Measurements from ENCODE around the gene ZMYND12.
"Not testable (repeated sequence)": the region's sequence is repeated elsewhere in the genome, so short reads cannot be mapped to it uniquely, and the experiment has no call there.

The ZMYND12 gene, protein sequence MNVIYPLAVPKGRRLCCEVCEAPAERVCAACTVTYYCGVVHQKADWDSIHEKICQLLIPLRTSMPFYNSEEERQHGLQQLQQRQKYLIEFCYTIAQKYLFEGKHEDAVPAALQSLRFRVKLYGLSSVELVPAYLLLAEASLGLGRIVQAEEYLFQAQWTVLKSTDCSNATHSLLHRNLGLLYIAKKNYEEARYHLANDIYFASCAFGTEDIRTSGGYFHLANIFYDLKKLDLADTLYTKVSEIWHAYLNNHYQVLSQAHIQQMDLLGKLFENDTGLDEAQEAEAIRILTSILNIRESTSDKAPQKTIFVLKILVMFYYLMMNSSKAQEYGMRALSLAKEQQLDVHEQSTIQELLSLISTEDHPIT

DNA sequence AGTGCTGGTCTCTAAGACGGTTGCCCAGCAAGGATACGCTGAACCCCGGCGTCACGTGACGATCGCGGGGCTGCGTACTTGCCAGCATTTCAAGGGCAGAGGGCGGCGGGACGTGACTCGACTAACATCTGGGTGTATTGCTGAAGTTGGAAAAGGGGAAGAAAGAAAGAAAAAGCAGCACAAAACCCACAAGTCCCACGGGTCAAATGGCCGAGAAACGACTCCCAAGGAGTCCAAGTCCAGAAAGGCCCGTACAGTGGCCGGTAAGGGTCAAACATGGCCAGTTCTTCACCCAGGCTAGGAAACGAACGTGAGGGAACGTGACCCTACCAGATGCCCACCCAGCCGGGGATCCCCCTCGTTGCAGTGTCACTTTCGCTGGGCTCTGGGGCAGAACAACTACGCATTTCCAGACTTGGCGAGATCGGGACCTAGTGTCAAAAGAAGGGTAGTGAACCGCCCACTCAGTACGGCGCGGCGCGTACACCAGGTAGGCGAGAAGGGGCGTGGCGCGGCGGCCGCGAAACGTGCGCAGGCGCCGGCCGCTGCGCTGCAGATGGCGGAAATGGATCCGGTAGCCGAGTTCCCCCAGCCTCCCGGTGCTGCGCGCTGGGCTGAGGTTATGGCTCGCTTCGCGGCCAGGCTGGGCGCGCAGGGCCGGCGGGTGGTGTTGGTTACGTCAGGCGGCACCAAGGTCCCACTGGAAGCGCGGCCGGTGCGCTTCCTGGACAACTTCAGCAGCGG, at the start of gene ZMYND12, which contains the start of gene PPCS:
Gene ZMYND12, minus strand, starts transcription at position 13 of the 744 bp plus-strand sequence. CDS start 25 bp downstream, outside the sequence.
Gene PPCS, plus strand, starts transcription at position 534 of the 744 bp plus-strand sequence. Its CDS starts 23 bp downstream, at position 557.
- no peaks in the 10 kb centered on the region for H3K9me3 ChIP-seq (ENCODE audit: insufficient read depth, low read depth, low read length)
- H3F3A ChIP-seq (ENCODE audit: low read depth): no peaks in the 10 kb centered on the region
- no peaks in the 10 kb centered on the region for H3K9me2 ChIP-seq (replicated peaks; ENCODE audit: low read depth, low read length)
- peak within 1 kb of the TSS; percentile 98 for H2AFZ ChIP-seq (ENCODE audit: low read length)
- H3K27me3 ChIP-seq (ENCODE audit: insufficient read depth, low read length, poor library complexity, severe bottlenecking): no peaks in the 10 kb centered on the region
- peaks cover 4% of the 10 kb centered on the region; the same call in 1 of the 2 replicates for H3K36me3 ChIP-seq (ENCODE audit: insufficient read depth, low read length)
- peaks cover 17% of the 10 kb centered on the region for H3K4me1 ChIP-seq (ENCODE audit: insufficient read depth, low read length, poor library complexity, severe bottlenecking)
- H3K4me2 ChIP-seq (ENCODE audit: low read depth, low read length, poor library complexity, severe bottlenecking): peak within 1 kb of the TSS; percentile 97
- H3K79me2 ChIP-seq (ENCODE audit: insufficient read depth, low read length): peaks cover 23% of the 10 kb centered on the region
- peaks cover 8% of the 10 kb centered on the region for H4K20me1 ChIP-seq (ENCODE audit: insufficient read depth, low read length, poor library complexity, severe bottlenecking)
- peak within 1 kb of the TSS; percentile 88 for H3K4me3 ChIP-seq (ENCODE audit: low read length, poor library complexity, severe bottlenecking)
- peak within 1 kb of the TSS; percentile 89 for H3K9ac ChIP-seq (ENCODE audit: low read depth, low read length, poor library complexity, severe bottlenecking)
- TF ChIP-seq, protein P1, sequence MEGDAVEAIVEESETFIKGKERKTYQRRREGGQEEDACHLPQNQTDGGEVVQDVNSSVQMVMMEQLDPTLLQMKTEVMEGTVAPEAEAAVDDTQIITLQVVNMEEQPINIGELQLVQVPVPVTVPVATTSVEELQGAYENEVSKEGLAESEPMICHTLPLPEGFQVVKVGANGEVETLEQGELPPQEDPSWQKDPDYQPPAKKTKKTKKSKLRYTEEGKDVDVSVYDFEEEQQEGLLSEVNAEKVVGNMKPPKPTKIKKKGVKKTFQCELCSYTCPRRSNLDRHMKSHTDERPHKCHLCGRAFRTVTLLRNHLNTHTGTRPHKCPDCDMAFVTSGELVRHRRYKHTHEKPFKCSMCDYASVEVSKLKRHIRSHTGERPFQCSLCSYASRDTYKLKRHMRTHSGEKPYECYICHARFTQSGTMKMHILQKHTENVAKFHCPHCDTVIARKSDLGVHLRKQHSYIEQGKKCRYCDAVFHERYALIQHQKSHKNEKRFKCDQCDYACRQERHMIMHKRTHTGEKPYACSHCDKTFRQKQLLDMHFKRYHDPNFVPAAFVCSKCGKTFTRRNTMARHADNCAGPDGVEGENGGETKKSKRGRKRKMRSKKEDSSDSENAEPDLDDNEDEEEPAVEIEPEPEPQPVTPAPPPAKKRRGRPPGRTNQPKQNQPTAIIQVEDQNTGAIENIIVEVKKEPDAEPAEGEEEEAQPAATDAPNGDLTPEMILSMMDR (conservative IDR thresholded peaks at IDR 0.05; ENCODE audit: low read length): no peak
- TF ChIP-seq EZH2phosphoT487 (IDR thresholded peaks at IDR 0.05; ENCODE audit: borderline replicate concordance): no peak

DNA sequence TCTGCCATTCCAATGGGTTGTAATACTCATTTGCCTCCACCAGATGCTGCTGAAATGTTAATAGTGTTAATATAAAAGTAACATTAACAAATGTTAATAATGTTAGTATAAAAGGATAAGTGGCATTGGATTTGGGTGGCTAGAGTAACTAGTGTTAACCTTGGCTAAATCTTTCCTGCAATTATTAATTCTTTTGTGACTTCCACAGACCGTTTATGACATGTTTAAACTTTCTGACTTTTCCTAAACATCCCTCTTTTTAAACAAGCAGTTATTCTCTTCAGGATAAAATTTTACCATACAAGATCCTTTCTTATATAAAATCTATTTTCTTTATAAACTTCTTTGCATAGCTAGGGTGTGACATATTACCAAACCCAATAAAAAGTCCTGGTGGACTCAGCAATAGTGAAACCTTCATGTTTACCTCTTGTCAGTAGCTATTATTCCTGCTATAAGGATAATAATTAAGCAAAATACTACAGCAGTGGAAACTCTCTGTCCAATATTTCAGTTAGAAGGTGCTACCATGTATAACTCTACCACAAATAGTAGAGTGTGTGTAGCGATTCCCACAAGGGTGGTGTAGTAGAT, 48.8 kb upstream of the ZMYND12 start:
- H2AFZ ChIP-seq (ENCODE audit: low read length): no peak overlapping the region
- no peaks in the 10 kb centered on the region for H3K79me2 ChIP-seq (ENCODE audit: insufficient read depth, low read length)
- H3K36me3 ChIP-seq (ENCODE audit: insufficient read depth, low read length): no peaks in the 10 kb centered on the region
- no peak overlapping the region for H3K4me3 ChIP-seq (ENCODE audit: low read length, poor library complexity, severe bottlenecking)
- H3K4me1 ChIP-seq (ENCODE audit: insufficient read depth, low read length, poor library complexity, severe bottlenecking): no peaks in the 10 kb centered on the region
- 0 out of 2 replicates have a peak, but pooled peaks cover 5% of the 10 kb centered on the region for H3K9me3 ChIP-seq (ENCODE audit: insufficient read depth, low read depth, low read length)
- H3K27me3 ChIP-seq (ENCODE audit: insufficient read depth, low read length, poor library complexity, severe bottlenecking): no peaks in the 10 kb centered on the region
- no peaks in the 10 kb centered on the region for H4K20me1 ChIP-seq (ENCODE audit: insufficient read depth, low read length, poor library complexity, severe bottlenecking)
- H3K4me2 ChIP-seq (ENCODE audit: low read depth, low read length, poor library complexity, severe bottlenecking): no peak overlapping the region
- H3K9ac ChIP-seq (ENCODE audit: low read depth, low read length, poor library complexity, severe bottlenecking): no peak overlapping the region
- TF ChIP-seq, protein P1 (conservative IDR thresholded peaks at IDR 0.05; ENCODE audit: low read length): no peak
- no peak for TF ChIP-seq EZH2phosphoT487 (IDR thresholded peaks at IDR 0.05; ENCODE audit: borderline replicate concordance)
- H3K9me2 ChIP-seq (replicated peaks; ENCODE audit: low read depth, low read length): no peaks in the 10 kb centered on the region
- H3F3A ChIP-seq (ENCODE audit: low read depth): no peaks in the 10 kb centered on the region

DNA sequence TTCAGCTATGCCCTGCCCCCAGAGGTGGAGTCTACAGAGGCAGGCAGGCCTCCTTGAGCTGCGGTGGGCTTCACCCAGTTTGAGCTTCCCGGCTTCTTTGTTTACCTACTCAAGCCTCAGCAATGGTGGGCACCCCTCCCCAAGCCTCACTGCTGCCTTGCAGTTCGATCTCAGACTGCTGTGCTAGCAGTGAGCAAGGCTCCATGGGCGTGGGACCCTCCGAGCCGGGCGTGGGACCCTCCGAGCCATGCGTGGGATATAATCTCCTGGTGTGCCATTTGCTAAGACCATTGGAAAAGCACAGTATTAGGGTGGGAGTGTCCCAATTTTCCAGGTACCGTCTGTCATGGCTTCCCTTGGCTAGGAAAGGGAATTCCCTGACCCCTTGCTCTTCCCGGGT, 46.2 kb upstream of the ZMYND12 start:
- H3K36me3 ChIP-seq (ENCODE audit: insufficient read depth, low read length): not testable (repeated sequence)

More for the DNA sequence above, 46.2 kb upstream of the ZMYND12 start:
- not testable (repeated sequence) for H3F3A ChIP-seq (ENCODE audit: low read depth); H2AFZ ChIP-seq (ENCODE audit: low read length); H4K20me1 ChIP-seq (ENCODE audit: insufficient read depth, low read length, poor library complexity, severe bottlenecking); H3K4me3 ChIP-seq (ENCODE audit: low read length, poor library complexity, severe bottlenecking); H3K4me1 ChIP-seq (ENCODE audit: insufficient read depth, low read length, poor library complexity, severe bottlenecking); H3K4me2 ChIP-seq (ENCODE audit: low read depth, low read length, poor library complexity, severe bottlenecking); H3K79me2 ChIP-seq (ENCODE audit: insufficient read depth, low read length); H3K27me3 ChIP-seq (ENCODE audit: insufficient read depth, low read length, poor library complexity, severe bottlenecking); H3K9ac ChIP-seq (ENCODE audit: low read depth, low read length, poor library complexity, severe bottlenecking); H3K9me3 ChIP-seq (ENCODE audit: insufficient read depth, low read depth, low read length); H3K9me2 ChIP-seq (replicated peaks; ENCODE audit: low read depth, low read length)

Measured in Loucy (cell line).